SH-SY5Y (cell line): ENCODE measurements around the gene LNX2.

Source experiments
- GATA2 ChIP-seq: IDR thresholded peaks from 2 replicates; pipeline ENCODE4 v1.6.1; 2011; ENCODE audit warnings: mild to moderate bottlenecking, low read depth, low read length
- GATA3 ChIP-seq: IDR thresholded peaks from 2 replicates; pipeline ENCODE4 v1.6.1; 2011; ENCODE audit warnings: low read depth, mild to moderate bottlenecking, low read length, moderate library complexity

DNA sequence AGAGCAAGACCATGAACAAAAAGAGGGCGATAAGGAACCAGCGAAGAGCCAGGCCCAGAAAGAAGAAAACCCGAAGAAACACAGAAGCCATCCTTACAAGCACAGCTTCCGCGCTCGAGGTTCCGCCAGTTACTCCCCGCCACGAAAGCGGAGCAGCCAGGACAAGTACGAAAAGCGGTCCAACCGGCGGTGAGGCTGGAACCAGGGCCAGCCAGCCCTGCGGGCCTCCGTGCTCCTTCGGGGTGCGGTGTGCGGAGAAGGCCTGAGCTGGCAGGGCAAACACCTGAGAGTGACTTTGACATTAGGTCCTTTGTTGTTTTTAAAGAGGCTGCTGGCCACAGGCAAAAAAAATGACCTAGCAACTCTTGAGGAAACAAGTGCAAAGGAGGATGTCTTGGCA is 45.4 kb upstream of the LNX2 start:
- no peak for TF ChIP-seq GATA3
- no peak for TF ChIP-seq GATA2
